Endodermal cell (in vitro differentiated cells): Measurements from ENCODE around the gene MBD3. TPM values are rescaled to one million over a fixed set of nuclear protein-coding genes. Genes with fewer than 3 reads are reported as not detected.

Experiments used
- DNase-seq: peaks from one replicate; pipeline ENCODE4 v3.0.0-alpha.2; 2017
- H3K27ac ChIP-seq: 2 replicates; pipeline ENCODE4 v1.5.1; 2013; ENCODE audit warnings: mild to moderate bottlenecking, low read depth, low read length, moderate library complexity
- H3K27me3 ChIP-seq: 2 replicates; pipeline ENCODE4 v1.6.1; 2013; ENCODE audit warnings: mild to moderate bottlenecking, low read length, moderate library complexity; ENCODE audit not compliant: insufficient read depth, control insufficient read depth, poor library complexity, severe bottlenecking
- H3K36me3 ChIP-seq: 2 replicates; pipeline ENCODE4 v1.7.0; 2013; ENCODE audit warnings: mild to moderate bottlenecking, low read length, moderate library complexity; ENCODE audit not compliant: control insufficient read depth, insufficient read depth
- H3K4me1 ChIP-seq: one replicate; pipeline ENCODE4 v1.7.0; 2013; ENCODE audit warnings: low read length; ENCODE audit not compliant: control insufficient read depth, insufficient read depth
- H3K4me3 ChIP-seq: 2 replicates; pipeline ENCODE4 v1.5.1; 2013; ENCODE audit warnings: mild to moderate bottlenecking, low read length, moderate library complexity
- H3K9ac ChIP-seq: 2 replicates; pipeline ENCODE4 v1.6.1; 2013; ENCODE audit warnings: mild to moderate bottlenecking, low read length, moderate library complexity; ENCODE audit not compliant: poor library complexity, severe bottlenecking; ENCODE audit errors: extremely low read depth
- H3K9me3 ChIP-seq: 2 replicates; pipeline ENCODE4 v1.6.1; 2013; ENCODE audit warnings: mild to moderate bottlenecking, low read length, moderate library complexity; ENCODE audit not compliant: control insufficient read depth
- H3K27ac Mint-ChIP-seq: 2 replicates; pipeline ENCODE4 v1.8.0; 2020; ENCODE audit warnings: mixed read lengths
- H3K27me3 Mint-ChIP-seq: 2 replicates; pipeline ENCODE4 v1.8.0; 2021; ENCODE audit warnings: mild to moderate bottlenecking, mixed read lengths; ENCODE audit not compliant: insufficient read depth
- H3K36me3 Mint-ChIP-seq: 2 replicates; pipeline ENCODE4 v1.8.0; 2020; ENCODE audit warnings: low read depth, mixed read lengths
- H3K4me1 Mint-ChIP-seq: 2 replicates; pipeline ENCODE4 v1.8.0; 2020; ENCODE audit warnings: mixed read lengths
- H3K4me3 Mint-ChIP-seq: 2 replicates; pipeline ENCODE4 v1.8.0; 2020; ENCODE audit warnings: mild to moderate bottlenecking, moderate library complexity, mixed read lengths
- H3K9me3 Mint-ChIP-seq: 2 replicates; pipeline ENCODE4 v1.8.0; 2020; ENCODE audit warnings: mild to moderate bottlenecking, mixed read lengths
- CTCF ChIP-seq: fragments of 200-600 bp; sonication (generic); conservative IDR thresholded peaks from 2 replicates; pipeline ENCODE4 v1.5.0; 2021; ENCODE audit warnings: antibody characterized with exemption, mild to moderate bottlenecking
- WGBS, 2 experiments: methylation state at CpG; one replicate each; pipeline versions ENCODE4 v1.1.5 to v1.1.7; 2013; ENCODE audit warnings: missing lambda C conversion rate in 2 of 2, mixed read lengths in 1 of 2; ENCODE audit not compliant: insufficient coverage in 1 of 2, insufficient read length in 1 of 2; 5-methylcytosine and 5-hydroxymethylcytosine counted together
- total RNA-seq, 2 donors: library from RNA; stranded (reverse); fragmentation: NEBNext Ultra II Directional in 1 of 2; extraction: Animal tissue kit (Norgen Biotek cat#: 25700) in 1 of 2; gene quantifications; 2 replicates in 1 of 2; 3 replicates in 1 of 2; pipeline ENCODE4 v1.2.1, GENCODE V29; 2021

The MBD3 gene
- total RNA-seq, 2 donors from 2014 or later: 108 TPM

DNA sequence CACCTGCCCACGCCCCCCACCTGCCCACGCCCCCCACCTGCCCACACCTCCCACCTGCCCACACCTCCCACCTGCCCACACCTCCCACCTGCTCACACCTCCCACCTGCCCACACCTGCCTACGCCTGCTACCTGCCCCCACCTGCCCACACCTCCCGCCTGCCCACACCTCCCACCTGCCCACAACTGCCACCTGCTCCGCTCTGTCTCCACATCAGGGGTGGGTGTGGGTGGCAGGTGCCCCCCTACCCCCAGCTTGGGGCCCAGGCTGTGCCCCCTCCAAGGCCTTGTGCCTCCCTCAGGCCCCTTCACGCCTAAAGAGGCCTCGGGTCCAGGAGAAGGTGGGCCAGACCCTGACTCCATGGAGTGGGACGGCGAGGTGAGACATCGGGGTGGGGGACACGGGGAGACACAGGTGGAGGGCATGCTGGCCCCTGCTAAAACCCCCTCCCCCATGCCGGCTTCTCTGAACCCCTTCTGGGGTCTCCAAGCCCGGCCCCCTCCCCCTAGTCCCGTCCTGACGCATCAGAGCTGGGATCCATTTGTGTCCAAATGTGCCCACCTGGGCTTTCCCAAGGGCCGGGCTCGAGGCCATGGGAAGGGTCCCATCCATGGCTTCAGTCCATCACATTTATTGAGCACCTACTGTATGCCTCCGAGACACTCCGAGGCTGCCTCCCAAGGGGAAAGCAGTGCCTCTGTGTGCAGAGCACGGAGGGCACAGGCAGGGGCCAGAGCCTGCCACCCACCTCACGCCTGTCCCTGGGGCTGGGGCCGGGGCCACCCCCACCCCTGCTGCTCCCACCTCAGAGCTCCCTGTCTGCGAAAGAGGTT lies 63.9 kb downstream of the MBD3 start:
- Histone ChIP-seq H3K27ac (no peak overlapping the region), H3K9ac (no peak overlapping the region), H3K4me3 (no peak overlapping the region), H3K4me1 (no peaks in the 10 kb centered on the region), H3K27me3 (peaks cover 28% of the 10 kb centered on the region), H3K36me3 (no peaks in the 10 kb centered on the region), H3K9me3 (no peaks in the 10 kb centered on the region)
- Mint-ChIP-seq H3K4me3 (no peak overlapping the region), H3K27ac (no peak overlapping the region), H3K9me3 (no peaks in the 10 kb centered on the region), H3K4me1 (peaks cover 3% of the 10 kb centered on the region), H3K36me3 (no peaks in the 10 kb centered on the region), H3K27me3 (peaks cover 39% of the 10 kb centered on the region)
- DNase-seq: no peak
- TF ChIP-seq CTCF: no peak
- WGBS, 2 experiments: 89% methylated on average over 10 to 21 of the region's 23 CpGs

DNA sequence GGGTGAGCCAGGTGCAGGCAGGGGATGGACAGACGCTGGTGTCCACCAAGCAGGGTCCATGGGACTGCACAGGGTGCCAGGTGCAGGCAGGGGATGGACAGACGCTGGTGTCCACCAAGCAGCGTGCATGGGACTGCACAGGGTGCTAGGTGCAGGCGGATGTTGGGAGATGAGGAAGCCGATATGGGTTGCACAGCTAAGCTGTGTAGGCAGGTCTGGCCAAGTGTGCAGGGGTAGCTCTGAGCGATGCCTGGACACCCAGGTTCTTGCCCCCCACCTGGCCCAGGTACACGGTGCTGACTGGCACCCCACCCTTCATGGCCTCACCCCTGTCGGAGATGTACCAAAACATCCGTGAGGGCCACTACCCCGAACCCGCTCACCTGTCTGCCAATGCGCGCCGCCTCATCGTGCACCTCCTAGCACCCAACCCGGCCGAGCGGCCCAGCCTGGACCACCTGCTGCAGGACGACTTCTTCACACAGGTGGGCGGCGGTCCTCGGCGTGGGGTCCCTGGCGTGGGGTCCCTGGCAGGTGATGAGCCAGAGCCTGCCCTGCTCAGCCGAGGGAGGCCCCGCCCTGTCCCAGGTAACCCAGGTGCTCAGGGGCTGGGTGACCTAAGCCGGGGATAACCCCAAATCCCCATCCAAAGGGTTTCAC lies 64.9 kb downstream of the MBD3 start:
- no peaks in the 10 kb centered on the region for H3K9me3 Mint-ChIP-seq
- H3K36me3 Mint-ChIP-seq: no peaks in the 10 kb centered on the region
- no peak overlapping the region for H3K27ac Mint-ChIP-seq
- no peak for DNase-seq
- no peaks in the 10 kb centered on the region for H3K36me3 ChIP-seq
- no peak overlapping the region for H3K27ac ChIP-seq
- no peaks in the 10 kb centered on the region for H3K4me1 ChIP-seq
- TF ChIP-seq CTCF: no peak
- no peak overlapping the region for H3K4me3 Mint-ChIP-seq
- no peak overlapping the region for H3K9ac ChIP-seq
- no peak overlapping the region for H3K4me3 ChIP-seq
- peaks cover 38% of the 10 kb centered on the region for H3K27me3 ChIP-seq
- peaks cover 45% of the 10 kb centered on the region for H3K27me3 Mint-ChIP-seq
- 85 to 93% methylated on average over 15 to 27 of the region's 27 CpGs for WGBS, 2 experiments
- H3K9me3 ChIP-seq: no peaks in the 10 kb centered on the region
- H3K4me1 Mint-ChIP-seq: peaks cover 3% of the 10 kb centered on the region

- Mint-ChIP-seq H3K4me1 (peaks cover 3% of the 10 kb centered on the region), H3K27ac (no peak overlapping the region), H3K9me3 (no peaks in the 10 kb centered on the region), H3K36me3 (no peaks in the 10 kb centered on the region), H3K4me3 (no peak overlapping the region), H3K27me3 (peaks cover 52% of the 10 kb centered on the region)
- Histone ChIP-seq H3K27me3 (peaks cover 45% of the 10 kb centered on the region), H3K4me3 (no peak overlapping the region), H3K9ac (no peak overlapping the region), H3K27ac (no peak overlapping the region), H3K36me3 (no peaks in the 10 kb centered on the region), H3K9me3 (no peaks in the 10 kb centered on the region), H3K4me1 (no peaks in the 10 kb centered on the region)
- TF ChIP-seq CTCF: no peak
- no peak for DNase-seq
- WGBS, 2 experiments: 91% methylated on average over 7 to 16 of the region's 18 CpGs
These were observed 65.6 kb downstream of the MBD3 start for GRCh38 chr19:1526979-1527649.
